Hindlimb muscle (tissue), 1 donor: ENCODE measurements around the gene CELF2. TPM values are rescaled to one million over a fixed set of nuclear protein-coding genes. Genes with fewer than 3 reads are reported as not detected.
"Not testable (repeated sequence)": the region's sequence is repeated elsewhere in the genome, so short reads cannot be mapped to it uniquely, and the experiment has no call there.

Experiments used
- DNase-seq: peaks from one replicate; pipeline ENCODE4 v3.0.0-alpha.2; 2013
- polyA plus RNA-seq: library from polyadenylated mRNA; unstranded; fragments of 120-200 nt; gene quantifications from one replicate; pipeline ENCODE4 v1.2.1, GENCODE V29; 2013; ENCODE audit not compliant: insufficient read length

CELF2 gene
- polyA plus RNA-seq, 1 donor = 90.1 TPM

DNA sequence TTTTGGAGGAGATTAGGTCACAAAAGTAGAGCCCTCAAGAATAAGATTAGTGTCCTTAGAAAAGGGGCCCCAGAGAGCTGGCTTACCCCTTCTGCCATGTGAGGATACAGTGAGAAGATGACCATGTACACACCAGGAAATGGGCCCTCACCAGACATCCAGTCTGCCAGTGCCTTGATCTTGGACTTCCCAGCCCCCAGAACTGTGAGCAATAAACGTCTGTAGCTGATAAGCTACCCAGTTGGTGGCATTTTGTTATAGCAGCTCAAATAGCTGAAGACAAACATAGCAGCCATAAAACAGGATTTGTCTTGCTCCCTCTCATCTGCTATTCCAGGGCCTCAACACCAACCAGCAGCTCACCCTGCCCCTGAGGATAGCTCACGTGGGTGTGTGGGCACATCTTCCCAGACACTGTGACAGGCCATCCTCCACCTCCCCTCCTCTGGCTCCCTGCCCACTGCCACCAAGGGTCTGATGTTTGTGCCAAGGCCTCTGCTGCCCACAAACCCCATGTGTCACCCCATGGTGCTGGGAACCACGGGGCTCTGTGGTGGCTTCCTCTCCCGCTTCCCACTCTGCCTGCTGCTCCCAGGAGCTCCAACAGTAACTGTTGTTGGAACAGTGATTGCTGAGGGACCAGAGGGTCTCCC, 341.4 kb downstream of the CELF2 start:
- DNase-seq = no peak

DNA sequence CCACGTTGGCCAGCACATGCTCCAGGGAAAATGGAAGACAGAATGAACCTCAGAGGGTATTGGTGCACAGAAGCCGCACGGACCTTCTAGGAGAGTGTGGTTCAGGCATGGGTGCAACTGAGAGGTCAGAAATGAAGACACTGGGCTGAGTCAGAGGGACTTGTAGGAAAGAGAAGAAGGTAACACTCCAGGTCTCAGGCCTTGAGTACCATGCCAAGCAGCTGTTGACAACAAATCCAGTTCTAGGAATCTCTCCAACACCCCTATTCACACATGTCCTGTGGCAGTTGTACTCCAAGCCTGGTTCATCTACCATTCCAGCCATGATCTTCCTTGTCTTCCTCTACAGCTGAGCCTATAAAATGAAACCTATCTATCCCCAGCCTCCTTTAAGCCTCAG, 342.2 kb downstream of the CELF2 start:
- DNase-seq = no peak

DNA sequence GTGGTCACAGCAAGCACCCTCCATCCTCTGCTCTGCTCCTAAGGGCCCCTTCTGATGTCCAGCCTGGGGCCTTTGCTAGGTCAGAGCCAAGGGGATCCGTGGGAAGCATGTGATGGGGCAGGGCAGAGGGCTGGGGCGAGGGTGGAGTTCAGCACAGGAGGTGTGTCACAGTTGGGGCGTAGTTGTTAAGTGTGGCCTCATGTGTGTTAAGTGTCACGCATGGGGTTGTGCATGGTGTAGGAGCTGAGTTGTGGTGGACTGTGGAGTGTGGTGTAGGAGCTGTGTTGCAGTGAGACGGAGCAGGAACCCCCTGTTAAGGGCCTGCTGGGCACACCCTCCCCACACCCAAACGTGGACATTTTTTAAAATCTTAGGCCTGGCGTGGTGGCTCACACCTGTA, 345.8 kb downstream of the CELF2 start:
- DNase-seq = no peak

DNA sequence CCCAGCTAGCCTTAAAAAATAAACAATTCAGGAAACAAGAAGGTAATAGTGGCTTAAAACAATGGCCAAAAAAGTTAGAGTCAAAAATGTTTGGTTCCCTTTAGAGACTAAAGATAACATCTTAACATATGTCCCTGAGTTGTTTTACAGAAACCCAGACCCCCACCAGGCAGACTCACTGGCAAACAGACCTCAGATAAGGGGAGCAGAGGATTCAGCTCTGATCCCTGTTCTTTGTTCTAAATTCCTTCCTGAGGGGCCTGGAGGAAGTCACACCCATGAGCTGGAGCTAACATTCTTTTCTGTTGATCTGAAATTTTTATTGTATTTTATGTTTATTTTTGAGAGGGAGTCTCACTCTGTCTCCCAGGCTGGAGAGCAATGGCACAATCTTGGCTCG, 346.6 kb downstream of the CELF2 start:
- no peak for DNase-seq

DNA sequence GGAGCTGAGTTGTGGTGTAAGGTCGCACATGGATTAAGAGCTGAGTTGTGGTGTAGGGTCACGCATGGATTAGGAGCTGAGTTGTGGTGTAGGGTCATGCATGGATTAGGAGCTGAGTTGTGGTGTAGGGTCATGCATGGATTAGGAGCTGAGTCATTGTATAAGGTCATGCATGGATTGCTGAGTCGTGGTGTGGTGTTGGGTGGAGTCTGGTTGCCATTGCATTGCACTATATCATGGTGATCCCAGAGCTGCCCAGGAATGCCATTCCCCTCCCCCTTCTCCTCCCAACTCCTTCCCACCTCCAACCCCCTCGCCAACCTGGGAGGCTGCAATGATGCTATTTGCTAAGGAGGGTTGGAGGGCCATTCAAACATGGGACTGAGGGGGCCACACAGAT, 349.2 kb downstream of the CELF2 start:
- not testable (repeated sequence) for DNase-seq

DNA sequence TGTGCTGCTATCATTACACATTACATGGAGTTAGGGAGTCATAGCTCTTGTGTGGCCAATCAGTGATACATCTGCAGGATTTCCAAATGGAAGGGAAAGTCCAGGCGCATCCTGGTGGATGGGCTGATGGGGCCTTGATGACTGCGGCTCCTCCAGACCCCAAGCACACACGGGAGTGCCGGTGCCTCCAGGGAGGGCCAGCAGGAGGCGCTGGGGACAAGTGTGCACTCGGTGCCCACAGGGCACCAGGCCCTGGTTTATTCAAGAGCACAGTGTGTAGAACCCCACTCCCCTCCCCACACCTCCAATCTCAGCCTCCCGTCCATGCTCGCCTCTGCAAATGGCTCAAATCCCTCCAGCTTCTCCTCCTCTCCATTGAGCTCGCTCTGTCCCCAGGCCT, 349.8 kb downstream of the CELF2 start:
- no peak for DNase-seq

DNA sequence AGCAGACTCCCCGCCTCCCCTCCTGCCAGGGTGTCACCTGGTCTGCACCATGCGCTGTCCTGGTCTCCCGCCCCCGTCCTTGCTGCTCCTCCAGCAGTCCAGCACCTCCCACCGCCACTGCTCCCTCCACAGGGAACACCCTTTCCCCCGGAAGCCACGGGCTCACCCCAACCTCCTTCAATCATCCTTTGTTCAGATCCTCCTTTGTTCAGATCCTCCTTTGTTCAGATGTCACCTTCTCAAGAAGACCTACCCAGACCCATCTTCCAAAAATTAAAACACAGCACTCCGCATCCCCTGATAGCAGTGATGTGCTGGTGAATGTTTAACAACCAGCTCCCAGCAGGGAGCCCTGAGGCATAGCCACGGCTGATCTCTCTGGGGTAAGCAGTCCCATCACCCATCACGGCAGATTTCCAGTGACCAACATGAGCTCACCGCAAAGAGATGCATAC, 356.1 kb downstream of the CELF2 start:
- DNase-seq = no peak

DNA sequence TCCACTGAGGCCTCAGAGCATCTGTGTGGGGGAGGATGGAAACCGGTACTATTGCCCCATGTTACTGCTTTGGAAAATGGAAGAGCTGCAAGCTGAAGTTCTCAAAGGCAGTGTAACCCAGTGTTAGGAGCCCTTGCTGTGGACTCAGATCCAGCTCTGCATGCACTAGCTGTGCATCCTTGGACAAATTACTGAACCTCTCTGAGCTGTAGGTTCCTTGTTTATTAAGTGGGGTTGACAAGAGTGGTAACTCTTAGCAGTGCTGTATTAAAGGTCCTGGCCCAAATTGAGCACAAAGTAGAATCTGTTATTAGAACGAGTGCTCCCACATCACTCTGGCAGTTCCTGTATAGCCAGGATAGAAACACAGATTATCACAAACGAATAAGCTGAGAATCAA, 359.6 kb downstream of the CELF2 start:
- no peak for DNase-seq

DNA sequence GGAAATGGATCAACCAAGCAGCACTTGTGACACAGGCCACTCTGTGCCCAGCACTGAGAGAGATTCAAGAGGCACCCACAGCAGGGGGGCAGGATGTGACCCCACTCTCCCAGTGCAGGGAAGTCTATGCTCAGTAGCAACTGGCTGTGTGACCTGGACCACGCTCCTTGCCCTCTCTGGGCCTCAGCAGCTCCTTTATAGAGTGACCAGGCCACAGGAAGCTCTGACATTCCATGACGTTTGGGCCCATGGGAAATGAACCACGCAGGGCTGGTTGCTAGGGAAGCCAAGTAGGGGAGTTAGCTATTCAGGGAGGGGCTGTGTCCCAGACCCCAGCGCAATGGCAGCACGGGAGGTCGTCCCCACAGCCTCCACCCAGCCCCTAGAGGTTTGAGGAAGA, 361.2 kb downstream of the CELF2 start:
- DNase-seq = no peak

DNA sequence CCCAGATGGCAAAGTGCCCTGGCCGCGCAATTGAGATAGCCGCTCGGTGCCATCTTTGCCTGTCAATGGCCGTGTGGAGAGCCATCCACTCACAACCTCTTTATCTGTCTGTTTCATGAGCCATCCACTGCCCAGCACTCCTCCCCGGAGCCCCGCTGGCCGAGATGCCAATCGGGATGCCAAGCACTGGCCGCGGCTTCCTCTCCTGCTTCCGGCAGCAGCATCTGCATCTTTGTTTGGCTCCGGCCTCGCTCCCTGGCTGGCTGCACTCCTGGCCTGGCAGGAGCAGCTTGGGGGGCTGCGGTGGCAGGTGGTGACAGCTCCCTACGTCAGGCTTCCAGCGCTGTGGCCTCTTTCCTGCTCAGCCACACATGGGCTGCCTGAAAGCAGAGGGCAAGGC, 362.1 kb downstream of the CELF2 start:
- DNase-seq = no peak

DNA sequence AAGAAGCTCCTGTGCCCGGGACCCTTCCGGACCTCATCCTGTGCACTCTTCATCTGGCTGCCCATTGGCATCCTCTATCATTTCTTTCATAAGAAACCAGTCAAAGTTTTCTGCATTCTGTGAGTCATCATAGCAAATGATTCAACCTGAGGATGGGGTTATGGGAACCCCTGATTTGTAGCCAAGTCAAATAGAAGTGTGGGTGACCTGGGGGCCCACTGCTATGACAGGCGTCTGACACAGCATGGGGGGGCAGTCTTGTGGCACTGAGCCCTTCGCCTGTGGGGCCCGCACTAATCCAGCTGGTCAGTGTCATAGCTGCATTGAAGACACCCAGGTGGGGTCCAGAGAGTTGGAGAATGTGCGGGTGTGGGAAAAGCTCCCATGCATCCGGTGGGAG, 363.4 kb downstream of the CELF2 start:
- no peak for DNase-seq

DNA sequence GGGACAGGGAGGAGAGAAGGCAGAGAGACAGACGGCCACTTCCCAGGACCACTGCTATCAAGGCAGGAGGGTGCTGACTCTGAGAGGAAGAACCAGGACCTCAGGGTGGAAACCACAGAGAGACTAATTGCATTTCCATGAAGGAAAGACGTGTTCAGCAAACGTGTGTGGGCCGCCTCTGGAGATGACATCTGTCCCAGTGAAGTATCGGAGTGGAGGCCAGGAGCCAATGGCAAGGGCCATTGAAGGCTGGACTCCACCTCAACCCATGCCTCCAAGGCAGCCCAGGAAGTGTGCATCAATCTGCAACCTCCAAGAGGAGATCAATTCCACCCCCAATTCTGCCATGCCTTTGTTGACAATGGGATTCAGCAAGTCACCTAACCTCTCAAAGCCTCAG, 363.8 kb downstream of the CELF2 start:
- DNase-seq = no peak

DNA sequence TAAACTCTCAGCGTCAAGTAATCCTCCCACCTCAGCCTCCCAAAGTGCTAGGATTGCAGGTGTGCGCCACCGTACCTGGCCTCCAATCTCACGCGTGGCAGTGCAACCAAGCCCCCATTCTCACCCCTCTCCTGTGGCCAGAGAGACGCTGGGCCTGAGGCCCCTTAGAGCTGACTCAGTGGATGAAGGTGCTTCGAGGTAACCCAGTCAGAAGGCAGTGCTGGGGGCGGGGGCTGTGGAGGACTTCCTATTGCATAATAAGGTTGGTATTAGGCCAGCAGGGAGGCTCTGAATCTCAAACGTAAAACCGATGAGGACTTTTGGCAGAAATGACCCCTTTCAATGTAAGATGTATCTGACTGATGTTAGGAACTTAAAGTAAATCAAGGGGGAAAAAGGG, 364.5 kb downstream of the CELF2 start:
- no peak for DNase-seq

DNA sequence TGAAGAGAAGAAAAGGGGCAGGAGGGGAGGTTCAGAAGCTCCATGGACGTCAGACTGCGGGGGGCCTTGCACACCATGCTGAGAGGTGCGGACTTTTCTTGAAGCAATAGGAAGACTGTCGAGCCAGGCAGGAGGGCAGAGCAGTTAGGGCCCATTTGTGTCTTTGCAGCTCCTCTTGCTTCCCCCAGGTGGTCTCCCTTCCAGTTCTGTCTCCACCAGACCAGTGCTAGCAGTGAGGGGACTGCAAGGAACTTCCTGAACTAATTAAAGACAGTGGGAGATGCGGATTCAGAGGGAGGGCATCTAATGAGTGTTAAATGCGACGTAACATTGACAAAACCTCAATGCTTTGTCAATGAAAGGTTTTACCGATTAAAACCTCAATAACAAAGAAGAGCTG, 368.4 kb downstream of the CELF2 start:
- no peak for DNase-seq
